HG03378 (cell line): Measurements from ENCODE around the gene NPTX1.
A peak's percentile ranks its signal among the peaks of the same experiment; 100 is the strongest.

Experiments
- ATAC-seq: cut with Tn5 transposase; IDR thresholded peaks from one replicate; pipeline ENCODE4 v1.9.1; 2021; ENCODE audit warnings: mild to moderate bottlenecking, moderate library complexity; ENCODE audit not compliant: unreplicated experiment

The NPTX1 gene

GRCh38 chr17:80463784-80464400 is 12.5 kb downstream of the NPTX1 start:
- ATAC-seq, result no peak

- no peak for ATAC-seq
Observed at GRCh38 chr17:80461528-80462160, 14.8 kb downstream of the NPTX1 start.

- ATAC-seq, result no peak
Observed at GRCh38 chr17:80460429-80460834, 16.0 kb downstream of the NPTX1 start.

GRCh38 chr17:80459234-80459633 is 17.2 kb downstream of the NPTX1 start:
- no peak for ATAC-seq

GRCh38 chr17:80458016-80458415 is 18.4 kb downstream of the NPTX1 start:
- no peak for ATAC-seq

GRCh38 chr17:80457236-80457856 is 19.1 kb downstream of the NPTX1 start:
- ATAC-seq, result no peak

- ATAC-seq, result no peak
Observed at GRCh38 chr17:80456465-80457235, 19.8 kb downstream of the NPTX1 start.

GRCh38 chr17:80455784-80456183 is 20.6 kb downstream of the NPTX1 start:
- no peak for ATAC-seq

GRCh38 chr17:80455336-80455710 is 21.1 kb downstream of the NPTX1 start:
- ATAC-seq, result no peak

- peak; percentile 69 for ATAC-seq
Observed at GRCh38 chr17:80454557-80455335, 21.7 kb downstream of the NPTX1 start.

GRCh38 chr17:80453998-80454556 is 22.3 kb downstream of the NPTX1 start:
- ATAC-seq, result peak; percentile 18

- ATAC-seq, result no peak
Observed at GRCh38 chr17:80453126-80453997, 23.0 kb downstream of the NPTX1 start.

GRCh38 chr17:80452173-80452915 is 24.1 kb downstream of the NPTX1 start:
- no peak for ATAC-seq

- ATAC-seq, result no peak
Observed at GRCh38 chr17:80451104-80451775, 25.2 kb downstream of the NPTX1 start.

- no peak for ATAC-seq
Observed at GRCh38 chr17:80449930-80450576, 26.4 kb downstream of the NPTX1 start.

- ATAC-seq, result no peak
Observed at GRCh38 chr17:80449194-80449929, 27.0 kb downstream of the NPTX1 start.

GRCh38 chr17:80447790-80448189 is 28.6 kb downstream of the NPTX1 start:
- no peak for ATAC-seq
